Endothelial cell of umbilical vein (primary cell): ENCODE results near the gene RFLNA. TPM values are rescaled to one million over a fixed set of nuclear protein-coding genes. Genes with fewer than 3 reads are reported as not detected.

Source experiments
- BruUV-seq: library from RNA; stranded (reverse); fragments of 400-500 nt; replicated peaks from 2 replicates; lab custom pipeline; 2021; lab: Mats Ljungman, UMichigan
- CTCF ChIA-PET: fragments of 300-600, 350-600 bp; sonication (Branson Sonifier 250); formaldehyde crosslinking; loops from one replicate; lab custom pipeline; 2021; ENCODE audit warnings: antibody characterized with exemption, inconsistent platforms; lab: Charles Lee
- POLR2A ChIA-PET: fragments of 300-600, 350-600 bp; sonication (Branson Sonifier 250); formaldehyde crosslinking; loops from one replicate; lab custom pipeline; 2021; ENCODE audit warnings: antibody characterized with exemption, inconsistent platforms; lab: Charles Lee
- DNase-seq: peaks from one replicate; pipeline ENCODE4 v3.0.0-alpha.2; 2011; ENCODE audit warnings: low read depth, low spot score
- FAIRE-seq: peaks from 2 replicates; lab custom pipeline; 2011; peaks lifted over from hg19 to GRCh38; lab: Jason Lieb, UNC
- H2AFZ ChIP-seq: 2 replicates; pipeline ENCODE4 v1.6.0; 2012; ENCODE audit warnings: low read depth, low read length, control low read depth, inconsistent platforms
- H3K27ac ChIP-seq: 2 replicates; pipeline ENCODE4 v1.5.1; 2011; ENCODE audit warnings: low read depth, mild to moderate bottlenecking, control low read depth, low read length, moderate library complexity; ENCODE audit not compliant: insufficient read depth
- H3K27me3 ChIP-seq, 2 experiments: 2 replicates each; pipeline versions ENCODE4 v1.6.0 to v1.6.1; 2011; ENCODE audit warnings: low read length in 2 of 2, mixed read lengths in 1 of 2; ENCODE audit not compliant: control insufficient read depth in 2 of 2, insufficient read depth in 2 of 2
- H3K36me3 ChIP-seq, 2 experiments: 2 replicates in 1 of 2; 3 replicates in 1 of 2; pipeline ENCODE4 v1.5.1; 2011; ENCODE audit warnings: low read length in 2 of 2, mild to moderate bottlenecking in 1 of 2, moderate library complexity in 1 of 2; ENCODE audit not compliant: control insufficient read depth in 2 of 2, insufficient read depth in 2 of 2; ENCODE audit errors: extremely low read depth in 1 of 2
- H3K4me1 ChIP-seq: 3 replicates; pipeline ENCODE4 v1.5.1; 2011; ENCODE audit warnings: mild to moderate bottlenecking, low read length; ENCODE audit not compliant: control insufficient read depth, insufficient read depth; ENCODE audit errors: extremely low read depth
- H3K4me2 ChIP-seq: 2 replicates; pipeline ENCODE4 v1.6.1; 2011; ENCODE audit warnings: low read length, control low read depth, mixed read lengths; ENCODE audit not compliant: insufficient read depth
- H3K4me3 ChIP-seq, 3 experiments: fragments of 200-600 bp in 1 of 3; sonication (generic), shearing (Covaris generic) in 1 of 3; replicated peaks in 1 of 3; 2 replicates each; pipeline ENCODE4 v1.5.1; 2011 to 2016; ENCODE audit warnings: control low read depth in 3 of 3, low read length in 3 of 3, mild to moderate bottlenecking in 2 of 3, inconsistent platforms in 1 of 3, low read depth in 1 of 3, moderate library complexity in 1 of 3; ENCODE audit not compliant: insufficient read depth in 1 of 3
- H3K79me2 ChIP-seq: 2 replicates; pipeline ENCODE4 v1.6.0; 2012; ENCODE audit warnings: low read length, inconsistent platforms; ENCODE audit not compliant: control insufficient read depth, insufficient read depth
- H3K9ac ChIP-seq: replicated peaks from 2 replicates; pipeline ENCODE3; 2011; ENCODE audit warnings: low read length, control low read depth; ENCODE audit not compliant: insufficient read depth; ENCODE audit errors: extremely low read depth
- H3K9me1 ChIP-seq: replicated peaks from 3 replicates; pipeline ENCODE4 v1.6.0; 2011; ENCODE audit warnings: mild to moderate bottlenecking, low read length; ENCODE audit not compliant: control insufficient read depth, insufficient read depth; ENCODE audit errors: extremely low read depth
- H3K9me3 ChIP-seq: replicated peaks from 2 replicates; pipeline ENCODE4 v1.5.1; 2012; ENCODE audit warnings: low read length, inconsistent platforms; ENCODE audit not compliant: control insufficient read depth, insufficient read depth
- H4K20me1 ChIP-seq: replicated peaks from 2 replicates; pipeline ENCODE3; 2011; ENCODE audit warnings: mild to moderate bottlenecking, low read length; ENCODE audit not compliant: control insufficient read depth, insufficient read depth; ENCODE audit errors: extremely low read depth
- CTCF ChIP-seq, 2 donors: IDR thresholded peaks; 1 replicate in 1 of 2; 2 replicates in 1 of 2; pipeline ENCODE4 v1.5.1; 2011; ENCODE audit warnings: low read length in 2 of 2, mild to moderate bottlenecking in 2 of 2, moderate library complexity in 2 of 2, control low read depth in 1 of 2, inconsistent platforms in 1 of 2, low read depth in 1 of 2; ENCODE audit not compliant: insufficient read depth in 1 of 2; ENCODE audit errors: extremely low read depth in 1 of 2
- EZH2 ChIP-seq: IDR thresholded peaks from 2 replicates; pipeline ENCODE4 v1.6.1; 2012; ENCODE audit warnings: borderline replicate concordance, low read depth, mild to moderate bottlenecking, moderate library complexity, low read length, inconsistent platforms; ENCODE audit not compliant: severe bottlenecking
- FOS ChIP-seq: IDR thresholded peaks from 2 replicates; pipeline ENCODE4 v1.6.1; 2011; ENCODE audit warnings: mild to moderate bottlenecking, low read length, moderate library complexity, borderline replicate concordance; ENCODE audit not compliant: insufficient read depth
- GATA2 ChIP-seq: IDR thresholded peaks from 2 replicates; pipeline ENCODE4 v1.7.0; 2011; ENCODE audit warnings: low read depth, mild to moderate bottlenecking, moderate library complexity, mixed read lengths, low read length; ENCODE audit not compliant: insufficient read length, insufficient read depth
- JUN ChIP-seq: IDR thresholded peaks from 2 replicates; pipeline ENCODE4 v1.6.1; 2011; ENCODE audit warnings: borderline replicate concordance, low read depth; ENCODE audit not compliant: insufficient read length, insufficient read depth
- MAX ChIP-seq: IDR thresholded peaks from 2 replicates; pipeline ENCODE4 v1.6.1; 2011; ENCODE audit not compliant: insufficient read depth, insufficient read length
- MYC ChIP-seq: IDR thresholded peaks from one replicate; pipeline ENCODE4 v1.6.1; 2011; ENCODE audit warnings: mild to moderate bottlenecking, low read depth, low read length
- POLR2A ChIP-seq: IDR thresholded peaks from 2 replicates; pipeline ENCODE4 v1.6.1; 2012; ENCODE audit warnings: low read depth, mild to moderate bottlenecking, control low read depth, low read length
- POLR2AphosphoS5 ChIP-seq: IDR thresholded peaks from 2 replicates; pipeline ENCODE4 v1.6.1; 2012; ENCODE audit warnings: low read depth, mild to moderate bottlenecking, control low read depth, low read length, moderate library complexity; ENCODE audit not compliant: insufficient read depth
- dilution Hi-C: fragments of 300-500 bp; cut with MboI; formaldehyde crosslinking; loops from one replicate; pipeline ENCODE4 v1.15.0; 2019; ENCODE audit warnings: low sequenced_read_pairs; ENCODE audit not compliant: extremely low pct_ligation_motif_present
- intact Hi-C: fragments of 100-400 bp; cut with micrococcal nuclease; formaldehyde crosslinking; loops from one replicate; pipeline ENCODE4 v1.10.0; 2022
- polyA plus RNA-seq, 4 experiments: library from polyadenylated mRNA; depleted of rRNA in 3 of 4; stranded (reverse) in 3 of 4; unstranded in 1 of 4; fragments of >200 nt; gene quantifications; 2 replicates each; pipeline versions ENCODE4 v1.2.1 to v1.2.3, GENCODE V29; 2011 to 2012; ENCODE audit warnings: missing spikeins in 1 of 4
- total RNA-seq: library from RNA; stranded (reverse); gene quantifications from 2 replicates; pipeline ENCODE4 v1.2.3, GENCODE V29; 2021

Gene RFLNA
- total and polyA plus RNA-seq, 2 donors (not counting 3 experiments of a cell fraction or from before 2014, with no cell fraction given): 19.7 to 24.5 TPM

- ChIA-PET CTCF (interaction anchor here (0.7 to 8.8 kb wide), 4 partner anchors 18 to 284 kb away, joined by 3 to 169 read pairs (median 4); no protein-coding TSS in a partner anchor), POLR2A (no interaction called here)
- Histone ChIP-seq H3K9me1 (no peaks in the 10 kb centered on the region), H3K36me3 (no peaks in the 10 kb centered on the region), H3K4me3 (no peak overlapping the region), H3K27me3 (no peaks in the 10 kb centered on the region), H3K9me3 (no peaks in the 10 kb centered on the region), H3K4me1 (no peaks in the 10 kb centered on the region), H3K9ac (no peak overlapping the region), H3K79me2 (no peaks in the 10 kb centered on the region), H4K20me1 (no peaks in the 10 kb centered on the region), H3K27ac (no peak overlapping the region), H2AFZ (no peak overlapping the region), H3K4me2 (no peak overlapping the region)
- dilution Hi-C loops (no loop called here), intact Hi-C loops (no loop called here)
- TF ChIP-seq EZH2: no peak
- no peak for TF ChIP-seq POLR2AphosphoS5
- TF ChIP-seq MYC: no peak
- TF ChIP-seq GATA2: no peak
- no peak for TF ChIP-seq MAX
- TF ChIP-seq CTCF (IDR thresholded peaks at IDR 0.05; ENCODE audit: extremely low read depth in 1 of 2, insufficient read depth in 1 of 2, low read depth in 1 of 2, low read length in 2 of 2): no peak
- no peak for TF ChIP-seq FOS
- no peak for TF ChIP-seq JUN
- TF ChIP-seq POLR2A: no peak
- FAIRE-seq (no peak), DNase-seq (no peak)
- no TSS peak for BruUV-seq
These were observed 21.5 kb downstream of the RFLNA start for GRCh38 chr12:124316257-124316900.
